HCT116 (cell line): ENCODE data around the gene SPARCL1. TPM values are rescaled to one million over a fixed set of nuclear protein-coding genes. Genes with fewer than 3 reads are reported as not detected.

Source experiments
- ATAC-seq: fragments of 200-7000 bp; cut with Tn5 transposase; 2 replicates; pipeline ENCODE4 v1.9.1; 2020; ENCODE audit warnings: mild to moderate bottlenecking, moderate library complexity
- BruUV-seq: library from RNA; stranded (reverse); fragments of 400-500 nt; replicated peaks from 2 replicates; lab custom pipeline; 2021; lab: Mats Ljungman, UMichigan
- CTCF ChIA-PET: fragments of 300-600 bp; sonication (Branson Sonifier 250); formaldehyde crosslinking; loops from one replicate; lab custom pipeline; 2021; ENCODE audit warnings: antibody characterized with exemption; lab: Charles Lee
- POLR2A ChIA-PET: fragments of 300-600, 350-600 bp; sonication (Branson Sonifier 250); formaldehyde crosslinking; loops from one replicate; lab custom pipeline; 2021; ENCODE audit warnings: antibody characterized with exemption; lab: Charles Lee
- RAD21 ChIA-PET, 2 experiments: fragments of 300-600 bp; sonication (Branson Sonifier 250); formaldehyde crosslinking; loops; one replicate each; lab custom pipeline; 2023; ENCODE audit warnings: low total read pairs in 2 of 2; ENCODE audit not compliant: uncharacterized antibody in 2 of 2, unreplicated experiment in 2 of 2, low non-redundant PET in 1 of 2; lab: Charles Lee
- DNase-seq: peaks from one replicate; pipeline ENCODE4 v3.0.0-alpha.2; 2010; ENCODE audit warnings: low read depth, low spot score
- H2AFZ ChIP-seq: fragments of 200-600 bp; shearing (Covaris generic), sonication (generic); 2 replicates; pipeline ENCODE4 v1.6.1; 2017; ENCODE audit warnings: low read depth, mixed run types, mixed read lengths, antibody characterized with exemption, low read length; ENCODE audit not compliant: poor library complexity, severe bottlenecking
- H3K27ac ChIP-seq: 2 replicates; pipeline ENCODE4 v1.5.1; 2012; ENCODE audit warnings: low read depth, low read length
- H3K27me3 ChIP-seq: fragments of 200-600 bp; sonication (generic); 2 replicates; pipeline ENCODE4 v1.6.1; 2016; ENCODE audit warnings: mixed run types, low read length, mixed read lengths; ENCODE audit not compliant: insufficient read depth
- H3K36me3 ChIP-seq, 2 experiments: fragments of 200-500 bp in 1 of 2; fragments of 200-600 bp in 1 of 2; sonication (Bioruptor generic) in 1 of 2; sonication (generic) in 1 of 2; 2 replicates each; pipeline versions ENCODE4 v1.5.1 to v1.6.1; 2014 to 2016; ENCODE audit warnings: low read length in 2 of 2, inconsistent platforms in 1 of 2, mixed read lengths in 1 of 2, mixed run types in 1 of 2; ENCODE audit not compliant: insufficient read depth in 2 of 2, control insufficient read depth in 1 of 2
- H3K4me1 ChIP-seq, 2 experiments: fragments of 200-600 bp in 1 of 2; sonication (generic) in 1 of 2; 2 replicates each; pipeline versions ENCODE4 v1.5.1 to v1.6.1; 2012 to 2017; ENCODE audit warnings: low read length in 2 of 2, inconsistent platforms in 1 of 2, mild to moderate bottlenecking in 1 of 2, mixed read lengths in 1 of 2, mixed run types in 1 of 2, moderate library complexity in 1 of 2; ENCODE audit not compliant: insufficient read depth in 2 of 2, control insufficient read depth in 1 of 2
- H3K4me2 ChIP-seq: fragments of 200-600 bp; sonication (generic); 2 replicates; pipeline ENCODE4 v1.6.1; 2017; ENCODE audit warnings: mixed run types, low read length, mixed read lengths
- H3K4me3 ChIP-seq, 2 experiments: fragments of 200-600 bp in 1 of 2; sonication (generic) in 1 of 2; replicated peaks in 1 of 2; 2 replicates each; pipeline ENCODE4 v1.5.1; 2011 to 2016; ENCODE audit warnings: low read length in 2 of 2, control low read depth in 1 of 2, low read depth in 1 of 2, mild to moderate bottlenecking in 1 of 2, mixed read lengths in 1 of 2, mixed run types in 1 of 2
- H3K79me2 ChIP-seq: fragments of 200-600 bp; sonication (generic); 2 replicates; pipeline ENCODE4 v1.6.1; 2017; ENCODE audit warnings: mild to moderate bottlenecking, mixed run types, low read length, moderate library complexity, mixed read lengths; ENCODE audit not compliant: insufficient read depth
- H3K9ac ChIP-seq: fragments of 200-600 bp; sonication (generic); 2 replicates; pipeline ENCODE4 v1.6.1; 2016; ENCODE audit warnings: low read length, mixed read lengths
- H3K9me2 ChIP-seq: fragments of 200-600 bp; sonication (generic), shearing (Covaris generic); 2 replicates; pipeline ENCODE4 v1.6.1; 2017; ENCODE audit warnings: mixed run types, mild to moderate bottlenecking, moderate library complexity; ENCODE audit not compliant: insufficient read depth
- H3K9me3 ChIP-seq, 2 experiments: fragments of 200-500 bp in 1 of 2; fragments of 200-600 bp in 1 of 2; sonication (Bioruptor generic) in 1 of 2; sonication (generic) in 1 of 2; 2 replicates each; pipeline ENCODE4 v1.6.1; 2014 to 2017; ENCODE audit warnings: low read length in 2 of 2, mixed read lengths in 2 of 2, inconsistent platforms in 1 of 2, low read depth in 1 of 2, mild to moderate bottlenecking in 1 of 2, mixed run types in 1 of 2, moderate library complexity in 1 of 2; ENCODE audit not compliant: control insufficient read depth in 1 of 2, insufficient read depth in 1 of 2
- H4K20me1 ChIP-seq: fragments of 200-600 bp; sonication (generic), shearing (Covaris generic); 2 replicates; pipeline ENCODE4 v1.6.1; 2017; ENCODE audit warnings: mixed run types, mild to moderate bottlenecking, moderate library complexity; ENCODE audit not compliant: insufficient read depth
- EZH2phosphoT487 ChIP-seq: fragments of 200-600 bp; IDR thresholded peaks from 2 replicates; pipeline ENCODE4 v1.6.1; 2018; ENCODE audit warnings: antibody characterized with exemption, borderline replicate concordance
- POLR2AphosphoS5 ChIP-seq: IDR thresholded peaks from 2 replicates; pipeline ENCODE4 v1.6.1; 2011; ENCODE audit warnings: mild to moderate bottlenecking, low read depth, low read length, moderate library complexity
- RAD21 ChIP-seq: IDR thresholded peaks from 2 replicates; pipeline ENCODE4 v1.6.1; 2012; ENCODE audit warnings: low read depth, mild to moderate bottlenecking
- REST ChIP-seq: IDR thresholded peaks from 2 replicates; pipeline ENCODE4 v1.6.1; 2012; ENCODE audit warnings: low read depth
- SIN3A ChIP-seq: IDR thresholded peaks from 2 replicates; pipeline ENCODE4 v1.6.1; 2012; ENCODE audit warnings: low read depth
- SP1 ChIP-seq: IDR thresholded peaks from 2 replicates; pipeline ENCODE4 v1.6.1; 2012; ENCODE audit warnings: low read depth
- SRF ChIP-seq: IDR thresholded peaks from 2 replicates; pipeline ENCODE4 v1.6.1; 2012; ENCODE audit warnings: low read depth
- ZNF274 ChIP-seq: fragments of 200-500 bp; sonication (Bioruptor generic); IDR thresholded peaks from 2 replicates; pipeline ENCODE4 v1.6.1; 2014; ENCODE audit warnings: mild to moderate bottlenecking, low read depth, low read length, inconsistent platforms
- intact Hi-C: fragments of 100-400 bp; cut with micrococcal nuclease; formaldehyde crosslinking; loops from 2 replicates; pipeline ENCODE4 v1.10.0; 2022
- total RNA-seq: library from RNA; stranded (reverse); gene quantifications from one replicate; pipeline ENCODE4 v1.2.1, GENCODE V29; 2021; ENCODE audit not compliant: unreplicated experiment
- TF ChIP-seq, protein P1 (sequence below), 3 experiments: fragments of 200-600 bp in 1 of 3; sonication (generic) in 1 of 3; IDR thresholded peaks in 2 of 3; conservative IDR thresholded peaks in 1 of 3; 2 replicates each; pipeline ENCODE4 v1.5.1; 2012 to 2017; ENCODE audit warnings: low read depth in 2 of 3, low read length in 2 of 3, antibody characterized with exemption in 1 of 3, borderline replicate concordance in 1 of 3, control low read depth in 1 of 3, mild to moderate bottlenecking in 1 of 3, mixed read lengths in 1 of 3, mixed run types in 1 of 3, moderate library complexity in 1 of 3; ENCODE audit not compliant: insufficient read depth in 1 of 3

SPARCL1 gene
- total RNA-seq, 1 experiment from 2014 or later = 0.96 TPM

- Histone ChIP-seq H3K79me2 (no peaks in the 10 kb centered on the region), H4K20me1 (no peaks in the 10 kb centered on the region), H3K36me3 (no peaks in the 10 kb centered on the region), H3K4me1 (no peaks in the 10 kb centered on the region), H3K4me3 (no peak overlapping the region), H2AFZ (no peak overlapping the region), H3K9ac (no peak overlapping the region), H3K27me3 (no peaks in the 10 kb centered on the region), H3K9me3 (no peaks in the 10 kb centered on the region), H3K9me2 (no peaks in the 10 kb centered on the region), H3K27ac (no peak overlapping the region), H3K4me2 (no peak overlapping the region)
- intact Hi-C loops = no loop called here
- ChIA-PET RAD21 (no interaction called here), POLR2A (no interaction called here), CTCF (no interaction called here)
- no peak for TF ChIP-seq REST
- TF ChIP-seq, protein P1, sequence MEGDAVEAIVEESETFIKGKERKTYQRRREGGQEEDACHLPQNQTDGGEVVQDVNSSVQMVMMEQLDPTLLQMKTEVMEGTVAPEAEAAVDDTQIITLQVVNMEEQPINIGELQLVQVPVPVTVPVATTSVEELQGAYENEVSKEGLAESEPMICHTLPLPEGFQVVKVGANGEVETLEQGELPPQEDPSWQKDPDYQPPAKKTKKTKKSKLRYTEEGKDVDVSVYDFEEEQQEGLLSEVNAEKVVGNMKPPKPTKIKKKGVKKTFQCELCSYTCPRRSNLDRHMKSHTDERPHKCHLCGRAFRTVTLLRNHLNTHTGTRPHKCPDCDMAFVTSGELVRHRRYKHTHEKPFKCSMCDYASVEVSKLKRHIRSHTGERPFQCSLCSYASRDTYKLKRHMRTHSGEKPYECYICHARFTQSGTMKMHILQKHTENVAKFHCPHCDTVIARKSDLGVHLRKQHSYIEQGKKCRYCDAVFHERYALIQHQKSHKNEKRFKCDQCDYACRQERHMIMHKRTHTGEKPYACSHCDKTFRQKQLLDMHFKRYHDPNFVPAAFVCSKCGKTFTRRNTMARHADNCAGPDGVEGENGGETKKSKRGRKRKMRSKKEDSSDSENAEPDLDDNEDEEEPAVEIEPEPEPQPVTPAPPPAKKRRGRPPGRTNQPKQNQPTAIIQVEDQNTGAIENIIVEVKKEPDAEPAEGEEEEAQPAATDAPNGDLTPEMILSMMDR (IDR thresholded peaks at IDR 0.05 in 2 of 3, conservative IDR thresholded peaks at IDR 0.05 in 1 of 3; ENCODE audit: borderline replicate concordance in 1 of 3, insufficient read depth in 1 of 3, low read depth in 2 of 3, low read length in 2 of 3) = no peak
- no peak for TF ChIP-seq POLR2AphosphoS5
- no peak for TF ChIP-seq SRF
- TF ChIP-seq SIN3A = no peak
- TF ChIP-seq EZH2phosphoT487 = no peak
- no peak for TF ChIP-seq SP1
- TF ChIP-seq ZNF274 = no peak
- TF ChIP-seq RAD21 = no peak
- no peak for ATAC-seq
- no TSS peak for BruUV-seq
- no peak for DNase-seq
Observed at GRCh38 chr4:87575983-87576382, 46.8 kb upstream of the SPARCL1 start.
